Stomach (tissue), 9 donors: ENCODE measurements around the gene SUPT20H. TPM values are rescaled to one million over a fixed set of nuclear protein-coding genes. Genes with fewer than 3 reads are reported as not detected.
A peak's percentile ranks its signal among the peaks of the same experiment; 100 is the strongest.

Source experiments
- DNase-seq, 2 donors: peaks; one replicate each; pipeline versions ENCODE4 v3.0.0 to v3.0.0-alpha.2; 2013 to 2019
- H3K27ac ChIP-seq, 5 donors: fragments of 200-600 bp in 4 of 5; sonication (generic) in 4 of 5; one replicate each; pipeline ENCODE4 v1.5.1; 2013 to 2019; ENCODE audit warnings: mild to moderate bottlenecking in 1 of 5, moderate library complexity in 1 of 5
- H3K27me3 ChIP-seq, 3 donors: fragments of 200-600 bp; sonication (generic); one replicate each; pipeline ENCODE4 v1.5.1; 2017 to 2019; ENCODE audit warnings: mixed run types in 1 of 3
- H3K36me3 ChIP-seq, 4 donors: fragments of 200-600 bp; sonication (generic); 1 replicate in 3 of 4; 2 replicates in 1 of 4; pipeline ENCODE4 v1.5.1; 2016 to 2019
- H3K4me1 ChIP-seq, 4 donors: fragments of 200-600 bp; sonication (generic); one replicate each; pipeline ENCODE4 v1.5.1; 2016 to 2019
- H3K4me3 ChIP-seq, 4 donors: fragments of 200-600 bp; sonication (generic) in 3 of 4; one replicate each; pipeline ENCODE4 v1.5.1; 2016 to 2019; ENCODE audit warnings: mild to moderate bottlenecking in 1 of 4
- H3K9me3 ChIP-seq, 4 donors: fragments of 200-600 bp; sonication (generic); one replicate each; pipeline ENCODE4 v1.5.1; 2016 to 2019
- EP300 ChIP-seq: sonication (generic); formaldehyde crosslinking; IDR thresholded peaks from one replicate; pipeline ENCODE4 v1.6.1; 2017; ENCODE audit warnings: antibody characterized with exemption
- POLR2A ChIP-seq, 4 donors: fragments of 450-650 bp; IDR thresholded peaks; one replicate each; pipeline ENCODE4 v1.6.1; 2016; ENCODE audit warnings: antibody characterized with exemption in 4 of 4, control low read depth in 2 of 4, mild to moderate bottlenecking in 1 of 4, moderate library complexity in 1 of 4
- POLR2AphosphoS5 ChIP-seq, 3 donors: sonication (generic); formaldehyde crosslinking; IDR thresholded peaks; one replicate each; pipeline ENCODE4 v1.6.1; 2016; ENCODE audit warnings: antibody characterized with exemption in 3 of 3
- WGBS, 5 donors: extraction: QIAGEN DNeasy Blood & Tissue Kit in 3 of 5; methylation state at CpG; one replicate each; pipeline versions ENCODE4 v1.1.5 to v1.1.7; 2013 to 2018; 5-methylcytosine and 5-hydroxymethylcytosine counted together
- intact Hi-C: fragments of 100-400 bp; cut with DNase I; formaldehyde crosslinking; loops from one replicate; pipeline ENCODE4 v1.15.1; 2023; ENCODE audit warnings: low total_unique reads
- polyA plus RNA-seq, 3 donors: library from polyadenylated mRNA; stranded (reverse); fragments of 200-250 nt; gene quantifications; one replicate each; pipeline ENCODE4 v1.2.3, GENCODE V29; 2013
- total RNA-seq, 5 donors: library from RNA; depleted of rRNA; stranded (reverse); fragments of >200 nt; gene quantifications; one replicate each; pipeline versions ENCODE4 v1.1.0 to v1.2.3, GENCODE V29; 2014 to 2016
- TF ChIP-seq, protein P1 (sequence below), 7 experiments: fragments of 450-650 bp in 4 of 7; fragments of 200-600 bp in 3 of 7; sonication (generic) in 3 of 7; IDR thresholded peaks; one replicate each; pipeline ENCODE4 v1.5.1; 2016 to 2019; ENCODE audit warnings: antibody characterized with exemption in 7 of 7, control low read depth in 2 of 7, mild to moderate bottlenecking in 1 of 7
- donor health status: healthy with polysubstance abuse.
- donor health status: Bipolar disorder and iron deficiency.
- donor health status: healthy.

Gene SUPT20H
- total and polyA plus RNA-seq, 8 donors, result 16.9 to 152 (median 57.2) TPM

DNA sequence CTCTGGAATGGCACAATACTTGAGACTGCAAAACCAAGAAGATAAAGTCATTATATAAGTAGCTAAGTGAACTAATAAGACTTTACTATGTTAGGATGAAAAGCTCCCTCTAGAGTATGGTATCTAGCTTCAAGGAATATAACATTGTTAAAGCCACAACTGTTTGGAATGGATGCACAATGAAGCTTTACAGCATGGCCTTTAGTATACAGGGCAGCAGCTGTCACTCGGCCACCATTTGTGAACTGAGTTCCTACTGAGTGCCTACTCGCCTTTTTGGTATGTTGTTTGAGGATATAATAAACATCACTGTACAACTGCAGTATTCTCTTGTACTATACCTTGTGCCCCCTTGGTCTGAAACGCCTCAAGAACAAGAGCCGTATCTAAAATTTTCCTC, 67.1 kb downstream of the SUPT20H start:
- intact Hi-C loops, result no loop called here
- no peak overlapping the region for H3K4me3 ChIP-seq
- H3K36me3 ChIP-seq, result peaks cover 48 to 84% (median 81%) of the 10 kb centered on the region in 4 donors
- no peaks in the 10 kb centered on the region for H3K9me3 ChIP-seq
- no peak for DNase-seq
- no peaks in the 10 kb centered on the region for H3K27me3 ChIP-seq
- 91 to 94% (median 92%) methylated on average over 4 of the region's 4 CpGs for WGBS, 5 donors
- H3K27ac ChIP-seq, result no peak overlapping the region
- peaks cover 0 to 19% (median 7%) of the 10 kb centered on the region in 4 donors for H3K4me1 ChIP-seq
- TF ChIP-seq POLR2AphosphoS5 (IDR thresholded peaks at IDR 0.05), result no peak

DNA sequence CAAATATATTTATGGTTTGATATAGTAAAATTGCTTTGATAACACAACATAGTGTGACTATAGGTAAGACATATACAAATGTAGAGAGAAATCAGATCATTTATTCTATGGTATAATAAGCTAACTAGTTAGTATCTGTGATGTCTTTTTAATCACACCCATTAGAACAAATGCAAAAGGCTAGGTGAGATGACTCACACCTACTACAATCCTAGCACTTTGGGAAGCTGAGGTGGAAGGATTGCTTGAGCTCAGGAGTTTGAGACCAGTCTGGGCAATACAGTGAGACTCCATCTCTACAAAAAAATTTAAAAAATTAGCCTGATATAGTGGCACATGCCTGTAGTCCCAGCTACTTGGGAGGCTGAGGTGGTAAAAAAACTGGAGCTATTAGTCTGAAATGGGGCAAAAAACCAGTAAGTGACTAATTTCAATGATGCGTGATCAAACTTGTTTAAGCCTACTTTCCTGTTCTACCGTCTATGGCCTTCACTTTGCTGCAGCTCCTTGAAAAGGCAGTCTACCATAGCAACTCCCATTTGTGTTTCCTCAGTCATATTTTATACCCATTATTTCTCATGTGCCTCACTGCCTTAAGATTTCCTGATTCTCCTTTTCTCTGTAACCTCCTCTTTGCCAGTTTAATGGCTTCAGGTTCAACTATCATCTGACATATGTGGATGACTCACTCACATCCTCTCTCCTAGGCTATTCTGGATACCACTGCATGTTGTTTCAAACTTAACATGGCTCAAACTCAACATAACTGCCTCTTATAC, 72.8 kb downstream of the SUPT20H start:
- WGBS, 5 donors, result 82 to 94% (median 91%) methylated on average over 2 of the region's 2 CpGs
- TF ChIP-seq EP300 (no peak), POLR2AphosphoS5 (IDR thresholded peaks at IDR 0.05) (no peak), POLR2A (IDR thresholded peaks at IDR 0.05) (no peak)
- TF ChIP-seq, protein P1, sequence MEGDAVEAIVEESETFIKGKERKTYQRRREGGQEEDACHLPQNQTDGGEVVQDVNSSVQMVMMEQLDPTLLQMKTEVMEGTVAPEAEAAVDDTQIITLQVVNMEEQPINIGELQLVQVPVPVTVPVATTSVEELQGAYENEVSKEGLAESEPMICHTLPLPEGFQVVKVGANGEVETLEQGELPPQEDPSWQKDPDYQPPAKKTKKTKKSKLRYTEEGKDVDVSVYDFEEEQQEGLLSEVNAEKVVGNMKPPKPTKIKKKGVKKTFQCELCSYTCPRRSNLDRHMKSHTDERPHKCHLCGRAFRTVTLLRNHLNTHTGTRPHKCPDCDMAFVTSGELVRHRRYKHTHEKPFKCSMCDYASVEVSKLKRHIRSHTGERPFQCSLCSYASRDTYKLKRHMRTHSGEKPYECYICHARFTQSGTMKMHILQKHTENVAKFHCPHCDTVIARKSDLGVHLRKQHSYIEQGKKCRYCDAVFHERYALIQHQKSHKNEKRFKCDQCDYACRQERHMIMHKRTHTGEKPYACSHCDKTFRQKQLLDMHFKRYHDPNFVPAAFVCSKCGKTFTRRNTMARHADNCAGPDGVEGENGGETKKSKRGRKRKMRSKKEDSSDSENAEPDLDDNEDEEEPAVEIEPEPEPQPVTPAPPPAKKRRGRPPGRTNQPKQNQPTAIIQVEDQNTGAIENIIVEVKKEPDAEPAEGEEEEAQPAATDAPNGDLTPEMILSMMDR (IDR thresholded peaks at IDR 0.05), result no peak
- Histone ChIP-seq H3K4me3 (no peak overlapping the region), H3K36me3 (peaks cover 44 to 100% (median 100%) of the 10 kb centered on the region in 4 donors), H3K27me3 (no peaks in the 10 kb centered on the region), H3K27ac (no peak overlapping the region), H3K4me1 (peaks cover 0 to under 1% (median 0%) of the 10 kb centered on the region in 4 donors), H3K9me3 (no peaks in the 10 kb centered on the region)
- no peak for DNase-seq
- intact Hi-C loops, result no loop called here

DNA sequence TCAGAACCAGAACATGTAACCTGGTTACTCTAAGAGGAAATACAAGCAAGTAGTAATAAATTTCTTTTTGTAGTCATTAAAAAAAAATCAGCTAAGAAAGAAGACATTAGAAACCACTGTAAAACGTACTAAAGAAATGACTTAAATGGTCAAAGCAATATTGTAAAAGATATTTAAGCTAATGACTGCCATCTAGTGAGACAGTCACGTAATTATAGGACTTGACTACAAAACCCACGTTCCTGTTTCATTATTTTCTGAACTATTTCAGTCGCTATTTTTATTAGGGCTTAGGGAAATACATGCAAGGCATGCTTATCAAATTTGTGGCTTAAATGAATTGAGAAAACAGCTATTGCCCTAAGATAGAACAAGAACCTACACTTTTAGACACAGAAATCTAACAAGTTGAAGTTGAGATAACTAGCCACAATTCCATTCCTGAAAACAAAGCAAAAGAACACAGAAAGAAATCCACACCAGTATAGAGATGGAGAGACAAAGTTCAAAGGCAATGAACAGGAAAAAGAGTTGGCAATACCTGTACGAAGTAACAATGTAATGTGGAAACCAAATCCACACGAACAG, 78.2 kb downstream of the SUPT20H start:
- DNase-seq, result peak in 1 of 2 donors; percentile 69
- intact Hi-C loops, result loop anchor here (5.0 kb wide), 1 partner anchor 124 kb away; no protein-coding TSS in a partner anchor
- Histone ChIP-seq H3K4me3 (no peak overlapping the region), H3K27me3 (no peaks in the 10 kb centered on the region), H3K27ac (no peak overlapping the region), H3K36me3 (peaks cover 29 to 92% (median 88%) of the 10 kb centered on the region in 4 donors), H3K9me3 (no peaks in the 10 kb centered on the region), H3K4me1 (peaks cover 0 to 8% (median 0%) of the 10 kb centered on the region in 4 donors)
- WGBS, 5 donors, result 26 to 34% (median 28%) methylated on average over 6 of the region's 6 CpGs
- TF ChIP-seq, protein P1 (IDR thresholded peaks at IDR 0.05), result peak in 5 of 7 experiments; percentile 10 to 35 (median 29)
- TF ChIP-seq POLR2A (IDR thresholded peaks at IDR 0.05), result no peak

DNA sequence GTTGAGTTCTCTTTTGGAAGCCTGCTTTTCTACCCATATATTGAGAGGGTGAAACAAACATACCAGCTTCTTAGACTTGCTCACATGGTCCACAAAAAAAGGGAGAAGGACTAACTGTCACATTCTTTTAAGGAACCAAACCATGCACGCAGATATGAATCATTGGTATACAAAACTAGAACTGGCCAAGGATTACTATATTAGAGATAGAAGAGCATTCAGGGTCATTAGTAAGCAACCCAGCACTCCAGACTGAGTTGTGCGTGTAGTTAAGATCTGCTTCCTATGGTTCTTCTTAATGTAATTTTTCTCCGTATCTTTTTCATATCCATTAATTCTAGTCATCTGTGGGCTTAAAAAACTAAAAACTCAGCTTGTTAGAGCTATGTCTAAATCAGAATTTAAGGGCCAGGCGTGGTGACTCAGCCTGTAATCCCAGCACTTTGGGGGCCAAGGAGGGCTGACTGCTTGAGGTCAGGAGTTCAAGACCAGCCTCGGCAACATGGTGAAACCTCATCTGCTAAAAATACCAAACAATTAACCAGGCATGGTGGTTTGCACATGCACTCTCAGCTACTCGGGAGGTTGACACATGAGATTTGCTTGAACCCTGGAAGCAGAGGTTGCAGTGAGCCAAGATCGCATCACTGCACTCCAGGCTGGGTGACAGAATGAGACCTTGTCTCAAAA, 80.0 kb downstream of the SUPT20H start:
- no peak overlapping the region for H3K4me3 ChIP-seq
- no peaks in the 10 kb centered on the region for H3K9me3 ChIP-seq
- H3K27ac ChIP-seq, result no peak overlapping the region
- TF ChIP-seq POLR2A (IDR thresholded peaks at IDR 0.05) (no peak), EP300 (no peak)
- 83 to 90% (median 90%) methylated on average over 7 of the region's 7 CpGs for WGBS, 5 donors
- H3K27me3 ChIP-seq, result no peaks in the 10 kb centered on the region
- H3K36me3 ChIP-seq, result peaks cover 25 to 90% (median 88%) of the 10 kb centered on the region in 4 donors
- H3K4me1 ChIP-seq, result peaks cover 0 to 8% (median 0%) of the 10 kb centered on the region in 4 donors
- intact Hi-C loops, result loop anchor here (5.0 kb wide), 1 partner anchor 122 kb away; no protein-coding TSS in a partner anchor
- DNase-seq, result no peak

DNA sequence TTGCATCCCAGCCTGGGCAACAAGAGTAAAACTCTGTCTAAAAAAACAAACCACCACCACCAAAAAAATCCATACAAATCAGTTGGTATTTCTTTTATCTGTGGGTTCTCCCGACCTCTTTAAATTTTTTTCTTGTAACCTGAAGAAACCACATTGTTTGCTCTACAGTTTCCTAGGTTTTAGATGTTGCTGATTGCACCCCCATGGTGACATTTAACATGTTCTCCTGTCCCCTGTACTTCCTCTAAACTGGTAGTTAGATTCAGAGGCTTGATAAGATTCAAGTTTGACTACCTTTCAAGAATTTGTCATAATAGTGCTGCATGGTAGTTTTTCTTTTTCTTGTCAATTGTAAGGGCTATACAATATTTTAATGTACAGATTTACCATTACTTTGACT, 84.3 kb downstream of the SUPT20H start:
- Histone ChIP-seq H3K4me1 (no peaks in the 10 kb centered on the region), H3K9me3 (no peaks in the 10 kb centered on the region), H3K27ac (no peak overlapping the region), H3K27me3 (no peaks in the 10 kb centered on the region), H3K4me3 (no peak overlapping the region), H3K36me3 (peaks cover 29 to 74% (median 67%) of the 10 kb centered on the region in 4 donors)
- intact Hi-C loops, result no loop called here
- TF ChIP-seq POLR2AphosphoS5 (IDR thresholded peaks at IDR 0.05) (no peak), EP300 (no peak), POLR2A (IDR thresholded peaks at IDR 0.05) (no peak)
- TF ChIP-seq, protein P1 (IDR thresholded peaks at IDR 0.05), result no peak
- DNase-seq, result no peak
- 82 to 97% (median 89%) methylated on average over 1 of the region's 1 CpG for WGBS, 5 donors
